Frontal cortex (tissue), 4 donors: ENCODE measurements around the gene DCAF15. TPM values are rescaled to one million over a fixed set of nuclear protein-coding genes. Genes with fewer than 3 reads are reported as not detected.
A peak's percentile ranks its signal among the peaks of the same experiment; 100 is the strongest.
"Not testable (repeated sequence)": the region's sequence is repeated elsewhere in the genome, so short reads cannot be mapped to it uniquely, and the experiment has no call there.

ENCODE experiments used
- DNase-seq, 2 donors: peaks; one replicate each; pipeline ENCODE4 v3.0.0; 2012; ENCODE audit warnings: low spot score in 2 of 2
- FAIRE-seq: peaks from 2 replicates; lab custom pipeline; 2012; peaks lifted over from hg19 to GRCh38; lab: Jason Lieb, UNC
- total RNA-seq: library from RNA; depleted of rRNA; stranded (reverse); fragments of >200 nt; gene quantifications from one replicate; pipeline ENCODE4 v1.2.3, GENCODE V29; 2014
- donor health status: control.
- donor health status: control.
- donor health status: control.

The DCAF15 gene, protein sequence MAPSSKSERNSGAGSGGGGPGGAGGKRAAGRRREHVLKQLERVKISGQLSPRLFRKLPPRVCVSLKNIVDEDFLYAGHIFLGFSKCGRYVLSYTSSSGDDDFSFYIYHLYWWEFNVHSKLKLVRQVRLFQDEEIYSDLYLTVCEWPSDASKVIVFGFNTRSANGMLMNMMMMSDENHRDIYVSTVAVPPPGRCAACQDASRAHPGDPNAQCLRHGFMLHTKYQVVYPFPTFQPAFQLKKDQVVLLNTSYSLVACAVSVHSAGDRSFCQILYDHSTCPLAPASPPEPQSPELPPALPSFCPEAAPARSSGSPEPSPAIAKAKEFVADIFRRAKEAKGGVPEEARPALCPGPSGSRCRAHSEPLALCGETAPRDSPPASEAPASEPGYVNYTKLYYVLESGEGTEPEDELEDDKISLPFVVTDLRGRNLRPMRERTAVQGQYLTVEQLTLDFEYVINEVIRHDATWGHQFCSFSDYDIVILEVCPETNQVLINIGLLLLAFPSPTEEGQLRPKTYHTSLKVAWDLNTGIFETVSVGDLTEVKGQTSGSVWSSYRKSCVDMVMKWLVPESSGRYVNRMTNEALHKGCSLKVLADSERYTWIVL
- total RNA-seq: 13.0 TPM

DNA sequence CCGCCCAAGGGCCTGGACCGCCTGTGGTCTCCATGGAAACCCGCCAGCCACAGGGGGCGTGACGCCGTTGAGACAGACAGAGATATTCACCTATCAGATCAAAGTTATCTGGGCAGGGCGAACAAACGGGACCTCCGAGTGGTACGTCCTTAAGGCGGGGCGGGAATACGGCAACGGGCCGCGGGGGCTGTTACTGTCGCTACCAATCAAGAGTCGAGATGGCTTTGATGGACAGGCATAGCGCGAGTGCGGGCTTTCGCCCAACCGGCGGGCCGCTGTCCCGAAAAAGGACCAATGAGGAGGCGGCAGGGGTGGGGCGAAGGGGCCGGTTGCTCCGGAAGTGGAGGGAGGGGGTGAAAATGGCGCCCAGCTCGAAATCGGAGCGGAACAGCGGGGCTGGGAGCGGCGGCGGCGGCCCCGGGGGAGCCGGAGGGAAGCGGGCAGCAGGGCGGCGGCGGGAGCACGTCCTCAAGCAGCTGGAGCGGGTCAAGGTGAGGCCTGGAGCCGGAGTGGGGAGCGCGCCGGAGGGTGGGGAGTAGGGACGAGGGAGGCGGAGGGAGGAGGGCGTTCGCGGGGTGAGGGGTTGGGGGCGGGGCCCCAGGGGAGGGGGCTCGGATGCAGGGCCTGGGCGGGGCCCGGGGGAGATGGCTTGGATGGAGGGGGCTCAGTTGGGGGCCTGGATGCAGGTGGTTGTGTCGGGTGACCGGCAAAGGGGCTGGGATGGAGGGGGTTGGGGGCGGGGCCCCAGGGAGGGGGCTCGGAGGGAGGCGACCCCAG is at the start of gene DCAF15:
Gene DCAF15, plus strand, starts transcription at position 356 of the 777 bp plus-strand sequence. Its CDS starts 4 bp downstream, at position 360.
- DNase-seq (peak; percentile 100), FAIRE-seq (peak; percentile 96)

DNA sequence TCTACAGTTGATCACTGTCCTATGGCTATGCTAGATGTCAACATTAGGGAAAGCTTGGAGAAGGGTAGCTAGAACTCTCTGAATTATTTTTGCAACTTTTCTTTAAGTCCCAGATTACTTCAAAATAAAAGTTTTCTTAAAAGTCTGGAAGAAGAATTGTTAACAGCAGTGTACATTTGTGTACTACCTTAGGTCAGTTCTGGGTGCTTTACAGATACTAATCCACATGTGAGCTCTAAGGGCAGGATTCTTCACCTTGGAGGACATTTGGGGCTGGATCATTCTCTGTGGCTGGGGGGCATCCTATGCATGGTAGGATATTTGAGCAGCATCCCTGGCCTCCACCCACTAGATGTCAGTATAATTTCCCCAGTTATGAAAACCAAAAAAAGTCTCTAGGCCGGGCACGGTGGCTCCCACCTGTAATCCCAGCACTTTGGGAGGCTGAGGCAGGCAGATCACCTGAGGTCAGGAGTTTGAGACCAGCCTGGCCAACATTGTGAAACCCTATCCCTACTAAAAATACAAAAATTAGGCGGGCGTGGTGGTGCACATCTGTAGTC is 49.2 kb upstream of the DCAF15 start:
- DNase-seq (no peak), FAIRE-seq (no peak)

DNA sequence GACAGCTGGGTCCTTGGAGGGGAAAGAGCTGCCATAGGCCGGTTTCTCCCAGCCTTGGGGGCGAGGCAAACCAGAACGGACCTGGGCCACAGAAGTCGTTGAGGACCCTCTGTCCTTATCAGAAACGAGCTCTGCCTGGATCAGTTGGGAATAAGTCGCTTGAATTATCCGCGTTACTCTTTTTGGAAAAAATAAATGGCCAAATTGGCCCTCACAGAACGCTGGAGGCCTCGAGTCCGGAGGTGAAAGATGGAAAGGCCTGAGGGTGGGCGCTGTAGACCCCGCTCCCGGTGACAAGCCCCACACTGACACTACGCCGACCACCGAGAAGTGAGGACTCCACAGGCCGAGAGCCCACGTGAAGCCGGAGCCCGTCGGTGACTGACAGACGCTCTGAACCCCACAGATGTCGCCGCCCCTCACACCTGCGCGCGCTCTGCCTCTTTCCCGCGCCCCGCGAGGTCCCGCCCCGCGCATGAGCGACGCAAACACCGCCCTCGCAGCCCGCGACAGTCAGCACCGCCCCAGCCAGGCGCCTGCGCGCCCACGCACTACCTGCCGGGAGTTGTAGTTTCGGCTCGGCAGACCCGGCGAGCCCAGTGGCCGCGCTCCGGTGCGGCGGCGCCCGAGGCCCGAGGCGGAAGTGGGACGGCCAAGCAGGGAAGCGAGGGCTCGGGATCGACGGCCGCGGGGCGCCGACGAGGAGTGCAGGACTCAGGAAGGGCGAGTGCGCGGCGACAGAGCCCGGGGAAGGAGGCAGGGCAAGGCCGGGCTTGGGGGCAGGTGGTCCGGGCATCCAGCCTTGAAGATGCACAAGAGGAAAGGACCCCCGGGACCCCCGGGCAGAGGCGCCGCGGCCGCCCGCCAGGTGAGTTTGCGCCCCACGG is 46.4 kb upstream of the DCAF15 start, which contains the start of the genes BRME1 and CC2D1A:
Gene BRME1, minus strand, starts transcription at position 484 of the 887 bp plus-strand sequence. CDS start 1,225 bp downstream, outside the sequence.
Gene CC2D1A, plus strand, starts transcription at position 568 of the 887 bp plus-strand sequence. Its CDS starts 241 bp downstream, at position 809.
- DNase-seq: peak; percentile 98 to 100
- no peak for FAIRE-seq

DNA sequence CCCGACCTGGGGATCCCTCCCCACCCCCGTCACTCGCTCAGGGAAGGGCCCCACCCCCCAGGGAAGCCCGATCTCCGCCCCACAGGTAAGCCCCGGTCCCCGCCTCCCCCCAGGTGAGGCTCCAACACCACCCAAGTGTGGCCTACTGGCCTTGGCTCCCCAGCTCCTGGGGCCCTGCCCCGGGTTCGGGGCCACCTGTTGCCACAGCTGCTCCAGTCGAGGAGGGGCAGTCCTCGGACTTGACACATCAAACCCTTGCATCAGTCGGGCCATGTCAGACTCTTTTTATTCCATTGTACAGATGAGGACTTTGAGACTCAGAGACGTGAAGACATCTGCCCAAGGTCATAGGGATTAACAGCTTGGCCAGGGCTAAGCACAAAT is 45.8 kb upstream of the DCAF15 start:
- DNase-seq (no peak), FAIRE-seq (no peak)

DNA sequence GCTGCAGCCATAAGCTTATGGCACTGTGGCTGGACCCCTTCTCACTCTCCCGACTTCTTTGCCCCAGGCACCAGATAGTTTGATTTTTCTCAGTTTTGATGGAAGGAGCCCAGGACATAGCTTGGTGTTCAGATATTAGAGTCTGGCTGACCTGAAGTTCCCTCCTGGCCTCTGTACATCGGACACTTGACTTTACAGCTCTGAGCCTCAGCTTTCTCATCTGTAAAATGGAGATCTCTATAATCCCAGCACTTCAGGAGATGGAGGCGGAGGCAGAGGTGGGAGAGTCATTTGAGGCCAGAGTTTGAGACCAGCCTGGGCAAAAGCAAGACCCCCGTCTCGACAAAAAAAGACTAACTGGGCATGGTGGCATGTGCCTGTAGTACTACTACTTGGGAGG is 45.4 kb upstream of the DCAF15 start:
- DNase-seq: no peak
- no peak for FAIRE-seq

DNA sequence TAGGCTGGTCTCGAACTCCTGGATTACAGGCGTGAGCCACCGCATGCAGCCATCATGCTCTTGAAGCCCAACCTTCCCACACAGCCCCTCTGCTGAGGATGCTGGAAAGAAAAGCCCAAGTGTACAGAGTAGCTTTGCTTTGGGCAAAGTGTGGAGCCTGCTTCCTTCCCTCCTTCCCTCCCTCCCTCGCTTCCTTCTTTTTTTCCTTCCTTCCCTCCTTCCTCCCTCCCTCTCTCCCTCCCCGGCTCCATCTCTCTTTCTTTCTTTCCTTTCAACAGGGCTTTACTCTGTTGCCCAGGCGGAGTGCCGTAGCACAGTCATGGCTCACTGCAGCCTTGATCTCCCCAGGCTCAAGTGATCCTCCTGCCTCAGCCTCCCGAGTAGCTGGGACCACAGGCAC is 43.6 kb upstream of the DCAF15 start:
- DNase-seq (no peak), FAIRE-seq (no peak)

DNA sequence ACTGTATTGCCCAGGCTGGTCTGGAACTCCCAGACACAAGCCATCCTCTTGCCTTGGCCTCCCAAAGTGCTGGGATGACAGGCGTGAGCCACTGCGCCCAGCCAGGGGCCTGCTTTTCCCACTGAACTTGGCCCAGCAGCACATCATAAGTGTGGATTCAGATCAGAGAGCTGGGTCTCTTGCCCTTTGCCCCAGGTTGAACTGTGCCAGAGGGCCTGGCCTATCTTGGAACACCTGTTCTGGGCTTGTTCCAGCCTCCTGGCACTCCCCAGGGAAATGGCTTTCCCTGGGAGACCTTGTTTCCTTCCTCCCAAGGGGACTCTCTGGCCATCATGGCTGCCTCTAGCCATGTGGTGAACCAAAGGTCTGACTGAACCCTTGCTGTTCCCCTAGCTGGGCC is 42.9 kb upstream of the DCAF15 start:
- FAIRE-seq (no peak), DNase-seq (no peak)

DNA sequence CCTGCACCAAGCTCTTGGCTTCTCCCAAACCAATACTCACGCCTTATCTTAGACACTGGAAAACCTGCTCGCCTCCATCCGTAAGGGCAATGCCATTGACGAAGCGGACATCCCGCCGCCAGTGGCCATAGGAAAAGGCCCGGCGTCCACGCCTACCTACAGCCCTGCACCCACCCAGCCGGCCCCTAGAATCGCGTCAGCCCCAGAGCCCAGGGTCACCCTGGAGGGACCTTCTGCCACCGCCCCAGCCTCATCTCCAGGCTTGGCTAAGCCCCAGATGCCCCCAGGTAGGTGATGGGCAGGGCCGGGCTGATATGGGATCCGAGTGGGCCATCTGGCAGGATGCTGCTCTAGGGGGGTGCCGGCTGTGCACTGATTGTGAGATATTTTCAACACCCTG is 39.0 kb upstream of the DCAF15 start:
- FAIRE-seq (no peak), DNase-seq (no peak)

DNA sequence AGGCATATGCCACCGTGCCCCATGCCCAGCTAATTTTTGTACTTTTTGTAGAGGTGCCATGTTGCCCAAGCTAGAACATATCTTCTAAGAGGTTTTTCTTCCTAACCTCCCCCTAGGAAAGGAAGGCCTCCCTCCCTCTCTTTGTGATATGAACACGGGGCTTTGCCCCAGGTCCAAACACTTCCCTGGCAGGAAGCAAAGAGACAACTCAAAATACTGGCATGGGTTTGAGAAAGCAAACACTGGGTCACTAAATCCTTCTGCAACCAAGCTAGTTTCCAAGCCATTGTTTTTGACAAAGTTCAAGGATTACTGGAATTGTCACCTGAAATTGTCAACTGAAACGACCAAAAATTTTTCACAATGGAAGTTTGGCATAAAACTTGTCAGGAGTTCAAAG is 37.5 kb upstream of the DCAF15 start:
- no peak for FAIRE-seq
- DNase-seq: no peak

DNA sequence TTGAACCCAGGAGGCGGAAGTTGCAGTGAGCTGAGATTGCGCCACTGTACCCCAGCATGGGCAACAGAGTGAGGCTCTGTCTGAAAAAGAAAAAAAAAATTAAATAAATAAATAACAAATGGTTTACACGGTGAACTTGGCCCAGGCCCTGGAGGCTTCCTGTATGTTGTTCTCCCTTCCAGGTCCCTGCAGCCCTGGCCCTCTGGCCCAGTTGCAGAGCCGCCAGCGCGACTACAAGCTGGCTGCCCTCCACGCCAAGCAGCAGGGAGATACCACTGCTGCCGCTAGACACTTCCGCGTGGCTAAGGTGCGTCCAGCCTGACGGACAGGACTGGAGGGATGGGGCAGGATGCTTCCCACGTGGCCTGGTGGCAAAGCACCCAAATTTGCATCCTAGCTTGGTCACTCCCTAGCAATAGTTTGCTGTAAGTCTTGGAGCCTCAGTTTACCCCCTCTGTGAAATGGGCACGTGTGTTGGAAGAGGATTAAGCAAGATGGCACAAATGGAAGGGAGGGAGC is 34.4 kb upstream of the DCAF15 start:
- DNase-seq (no peak), FAIRE-seq (no peak)

DNA sequence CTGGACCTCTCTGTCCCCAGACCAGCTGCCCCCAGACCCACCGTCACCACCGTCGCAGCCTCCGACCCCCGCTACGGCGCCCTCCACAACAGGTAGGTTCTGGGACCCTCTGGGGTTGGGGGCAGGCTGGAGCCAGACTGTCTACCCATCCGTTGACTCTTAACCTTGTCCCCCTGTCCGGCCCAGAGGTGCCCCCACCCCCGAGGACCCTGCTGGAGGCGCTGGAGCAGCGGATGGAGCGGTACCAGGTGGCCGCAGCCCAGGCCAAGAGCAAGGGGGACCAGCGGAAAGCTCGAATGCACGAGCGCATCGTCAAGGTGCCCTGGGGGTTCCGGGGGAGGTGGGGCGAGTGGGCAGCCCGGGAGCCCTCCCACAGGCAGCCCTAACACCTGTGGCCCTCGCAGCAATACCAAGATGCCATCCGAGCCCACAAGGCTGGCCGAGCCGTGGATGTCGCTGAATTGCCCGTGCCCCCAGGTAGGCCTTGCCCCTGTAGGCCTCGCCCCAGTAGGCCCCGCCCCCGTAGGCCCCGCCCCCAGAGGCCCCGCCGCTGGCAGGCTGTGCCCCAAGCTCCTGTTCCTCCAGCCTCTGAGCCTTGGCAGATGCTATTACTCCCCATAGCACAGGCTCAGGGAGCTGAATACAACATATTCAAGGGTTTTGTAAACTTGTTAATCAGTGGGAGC is 33.4 kb upstream of the DCAF15 start:
- no peak for DNase-seq

DNA sequence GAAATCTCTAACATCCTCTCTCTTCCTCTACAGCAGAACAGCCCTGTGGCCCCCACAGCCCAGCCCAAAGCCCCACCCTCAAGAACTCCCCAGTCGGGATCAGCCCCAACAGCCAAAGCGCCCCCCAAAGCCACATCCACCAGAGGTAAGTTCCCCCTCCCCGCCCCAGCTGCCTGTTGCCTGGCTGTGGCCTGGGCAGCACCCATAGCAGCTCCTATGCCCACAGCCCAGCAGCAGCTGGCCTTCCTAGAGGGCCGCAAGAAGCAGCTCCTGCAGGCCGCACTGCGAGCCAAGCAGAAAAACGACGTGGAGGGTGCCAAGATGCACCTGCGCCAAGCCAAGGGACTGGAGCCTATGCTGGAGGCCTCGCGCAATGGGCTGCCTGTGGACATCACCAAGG is 31.8 kb upstream of the DCAF15 start:
- no peak for FAIRE-seq
- no peak for DNase-seq

More for the DNA sequence above, 33.4 kb upstream of the DCAF15 start:
- FAIRE-seq: no peak

DNA sequence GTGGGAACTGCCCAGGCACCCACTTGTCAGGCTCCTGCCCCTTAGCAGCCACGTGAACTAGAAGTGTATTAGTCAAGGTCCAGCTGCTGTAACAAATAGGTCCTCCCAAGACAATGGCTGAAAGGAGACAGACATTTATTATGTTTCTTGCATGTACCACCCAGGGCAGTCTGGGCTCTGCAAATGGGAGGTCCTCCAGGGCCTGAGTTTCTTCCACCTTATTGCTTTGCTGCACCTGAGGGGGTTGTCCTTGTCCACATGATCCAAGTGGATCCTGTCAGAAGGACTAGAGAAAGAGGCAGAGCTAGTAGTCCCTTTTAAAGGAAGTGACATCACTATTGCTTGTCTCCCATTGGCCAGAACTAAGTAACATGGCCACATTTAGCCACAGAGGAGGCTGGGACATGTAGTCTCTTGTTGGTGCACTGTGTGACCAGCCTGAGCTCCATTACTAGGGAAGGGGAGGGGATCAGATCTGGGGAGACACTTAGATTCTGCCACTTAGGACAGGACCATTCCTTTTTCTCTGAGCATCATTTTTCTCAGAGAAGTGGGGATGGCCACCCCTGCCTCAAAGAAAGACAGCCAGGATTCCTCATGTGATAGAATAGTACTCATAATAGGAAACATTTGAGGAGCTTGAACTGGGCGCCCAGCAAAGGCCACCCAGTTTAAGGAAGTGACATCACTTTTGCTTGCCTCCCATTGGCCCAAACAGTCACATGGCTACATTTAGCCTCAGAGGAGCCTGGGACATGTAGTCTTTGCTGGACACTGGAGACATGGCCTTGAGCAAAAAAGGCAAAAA is 31.2 kb upstream of the DCAF15 start:
- FAIRE-seq: no peak
- no peak for DNase-seq

DNA sequence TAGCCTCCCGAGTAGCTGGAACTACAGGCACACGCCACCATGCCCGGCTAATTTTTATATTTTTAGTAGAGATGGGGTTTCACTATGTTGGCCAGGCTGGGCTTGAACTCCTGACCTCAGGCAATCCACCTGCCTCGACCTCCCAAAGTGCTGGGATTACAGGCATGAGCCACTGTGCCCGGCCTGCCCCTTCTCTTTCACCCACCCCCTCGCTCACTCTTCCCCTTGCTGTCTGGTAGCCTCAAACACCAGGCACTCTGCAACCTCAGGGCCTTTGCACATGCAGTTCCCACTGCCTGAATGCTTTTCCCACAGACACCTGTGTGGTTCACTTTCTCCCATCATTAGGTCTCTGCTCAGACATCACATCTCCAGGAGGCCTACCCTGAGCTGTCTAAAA is 30.2 kb upstream of the DCAF15 start:
- not testable (repeated sequence) for FAIRE-seq

DNA sequence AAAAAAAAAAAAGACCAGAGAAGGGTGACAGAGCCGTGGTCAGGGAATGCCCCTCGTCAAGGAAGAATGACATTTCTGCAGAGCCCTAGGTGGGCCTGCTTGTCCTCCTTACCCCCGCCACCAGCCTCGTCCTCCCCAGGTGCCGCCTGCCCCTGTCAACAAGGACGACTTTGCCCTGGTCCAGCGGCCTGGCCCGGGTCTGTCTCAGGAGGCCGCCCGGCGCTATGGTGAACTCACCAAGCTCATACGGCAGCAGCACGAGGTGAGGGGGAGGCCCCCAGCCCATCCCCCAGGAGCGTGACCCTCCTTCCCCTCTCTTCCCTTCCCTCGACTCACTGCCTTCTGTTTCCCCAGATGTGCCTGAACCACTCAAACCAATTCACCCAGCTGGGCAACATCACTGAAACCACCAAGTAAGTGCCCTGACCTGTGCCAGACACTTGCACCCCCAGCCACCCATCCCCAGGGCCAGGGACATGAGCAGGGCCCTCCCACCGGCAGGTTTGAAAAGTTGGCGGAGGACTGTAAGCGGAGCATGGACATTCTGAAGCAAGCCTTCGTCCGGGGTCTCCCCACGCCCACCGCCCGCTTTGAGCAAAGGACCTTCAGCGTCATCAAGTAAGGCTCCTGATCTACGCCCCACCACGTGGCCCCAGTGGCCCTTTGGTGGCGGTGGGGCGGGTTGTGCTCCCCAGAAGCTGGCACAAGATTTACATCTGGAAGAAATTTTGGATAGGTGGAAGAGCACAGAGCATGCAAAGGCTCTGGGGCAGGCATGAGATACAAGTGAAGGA is 28.9 kb upstream of the DCAF15 start:
- FAIRE-seq: no peak

More for the DNA sequence above, 30.2 kb upstream of the DCAF15 start:
- not testable (repeated sequence) for DNase-seq

DNA sequence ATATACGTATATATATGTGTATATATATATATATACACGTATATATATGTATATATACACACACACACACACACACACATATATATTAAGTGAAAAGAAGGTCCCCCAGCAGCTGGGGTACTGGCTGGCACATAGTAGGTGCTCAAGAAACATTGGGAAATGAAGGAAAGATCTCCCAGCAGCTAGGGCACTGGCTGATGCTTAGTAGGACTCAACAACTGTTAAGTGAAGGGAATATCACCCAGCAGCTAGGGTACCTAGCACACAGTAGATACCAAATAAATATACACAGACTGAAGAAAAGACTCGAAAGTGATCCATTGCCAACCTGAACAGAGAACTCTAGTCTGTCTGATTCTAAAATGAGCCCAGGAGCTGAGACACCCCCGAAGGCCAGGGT is 26.3 kb upstream of the DCAF15 start:
- no peak for FAIRE-seq

More for the DNA sequence above, 28.9 kb upstream of the DCAF15 start:
- no peak for DNase-seq

DNA sequence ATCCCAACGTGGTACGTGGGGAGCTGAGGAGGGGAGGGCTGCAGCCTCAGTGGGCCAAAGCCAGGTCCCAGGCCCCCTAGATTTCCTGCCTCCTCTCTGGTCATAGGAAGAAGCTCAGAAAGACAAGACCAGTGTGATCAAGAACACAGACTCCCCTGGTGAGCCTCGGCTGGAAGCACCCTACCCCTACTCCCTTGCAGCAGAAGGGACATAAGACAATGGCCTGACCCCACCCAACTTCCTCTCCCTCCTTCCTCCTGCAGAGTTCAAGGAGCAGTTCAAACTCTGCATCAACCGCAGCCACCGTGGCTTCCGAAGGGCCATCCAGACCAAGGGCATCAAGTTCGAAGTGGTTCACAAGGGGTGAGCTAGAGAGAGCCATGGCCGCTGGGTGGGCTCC is 25.6 kb upstream of the DCAF15 start:
- FAIRE-seq (no peak), DNase-seq (no peak)

More for the DNA sequence above, 26.3 kb upstream of the DCAF15 start:
- no peak for DNase-seq
